WTC11 (cell line): ENCODE results near the gene TNP2. TPM values are rescaled to one million over a fixed set of nuclear protein-coding genes. Genes with fewer than 3 reads are reported as not detected.

Experiments
- ATAC-seq: fragments of 200-7000 bp; cut with Tn5 transposase; 2 replicates; pipeline ENCODE4 v1.10.0; 2021; ENCODE audit warnings: mild to moderate bottlenecking, moderate library complexity
- CTCF ChIA-PET: fragments of 300-600 bp; sonication (Branson Sonifier 250); formaldehyde crosslinking; loops from one replicate; lab custom pipeline; 2021; ENCODE audit warnings: antibody characterized with exemption; lab: Charles Lee
- POLR2A ChIA-PET: fragments of 350-600 bp; sonication (Branson Sonifier 250); formaldehyde crosslinking; loops from one replicate; lab custom pipeline; 2021; ENCODE audit warnings: antibody characterized with exemption; lab: Charles Lee
- DNase-seq: peaks from one replicate; pipeline ENCODE4 v3.0.0; 2021; ENCODE audit warnings: low spot score
- H3K27ac Mint-ChIP-seq: 2 replicates; pipeline ENCODE4 v1.8.0; 2021; ENCODE audit warnings: mixed read lengths
- H3K27me3 Mint-ChIP-seq: 2 replicates; pipeline ENCODE4 v1.8.0; 2021; ENCODE audit warnings: low read depth, mild to moderate bottlenecking, moderate library complexity, mixed read lengths
- H3K36me3 Mint-ChIP-seq: 2 replicates; pipeline ENCODE4 v1.8.0; 2021; ENCODE audit warnings: mixed read lengths
- H3K4me1 Mint-ChIP-seq: 2 replicates; pipeline ENCODE4 v1.8.0; 2022; ENCODE audit warnings: mixed read lengths
- H3K4me3 Mint-ChIP-seq: 2 replicates; pipeline ENCODE4 v1.8.0; 2021; ENCODE audit warnings: mild to moderate bottlenecking, moderate library complexity, mixed read lengths
- H3K9me3 Mint-ChIP-seq: 2 replicates; pipeline ENCODE4 v1.8.0; 2021; ENCODE audit warnings: mixed read lengths
- ATF1 ChIP-seq: sonication (generic); formaldehyde crosslinking; IDR thresholded peaks from 2 replicates; pipeline ENCODE4 v1.8.1; 2023; ENCODE audit warnings: mild to moderate bottlenecking, moderate library complexity, missing genetic modification reagents
- ELF4 ChIP-seq: sonication (generic); formaldehyde crosslinking; IDR thresholded peaks from 2 replicates; pipeline ENCODE4 v1.8.1; 2022; ENCODE audit warnings: low read depth, mild to moderate bottlenecking, moderate library complexity, missing genetic modification reagents
- ETV6 ChIP-seq: sonication (generic); formaldehyde crosslinking; IDR thresholded peaks from 2 replicates; pipeline ENCODE4 v1.8.1; 2022; ENCODE audit warnings: mild to moderate bottlenecking, missing genetic modification reagents
- FOXP1 ChIP-seq: sonication (generic); formaldehyde crosslinking; IDR thresholded peaks from 2 replicates; pipeline ENCODE4 v1.8.0; 2022; ENCODE audit warnings: missing genetic modification reagents, mild to moderate bottlenecking, moderate library complexity, borderline replicate concordance
- GABPB1 ChIP-seq: sonication (generic); formaldehyde crosslinking; IDR thresholded peaks from 2 replicates; pipeline ENCODE4 v1.8.1; 2023; ENCODE audit warnings: mild to moderate bottlenecking, missing genetic modification reagents
- PRRX2 ChIP-seq: fragments of 250-450 bp; sonication (Bioruptor Pico); IDR thresholded peaks from 2 replicates; pipeline ENCODE4 v1.8.0; 2021; ENCODE audit warnings: mild to moderate bottlenecking
- TEAD1 ChIP-seq: sonication (generic); formaldehyde crosslinking; IDR thresholded peaks from 2 replicates; pipeline ENCODE4 v1.8.0; 2022; ENCODE audit warnings: mild to moderate bottlenecking, missing genetic modification reagents
- TP53 ChIP-seq: sonication (generic); formaldehyde crosslinking; IDR thresholded peaks from 2 replicates; pipeline ENCODE4 v1.8.1; 2023; ENCODE audit warnings: mild to moderate bottlenecking, missing genetic modification reagents
- ZNF121 ChIP-seq: sonication (generic); formaldehyde crosslinking; IDR thresholded peaks from 2 replicates; pipeline ENCODE4 v1.8.0; 2023; ENCODE audit warnings: missing genetic modification reagents
- total RNA-seq: library from RNA; stranded (reverse); gene quantifications from 3 replicates; pipeline ENCODE4 v1.2.3, GENCODE V29; 2021
- TF ChIP-seq, protein P1 (sequence below): sonication (generic); formaldehyde crosslinking; IDR thresholded peaks from 2 replicates; pipeline ENCODE4 v1.8.0; 2022; ENCODE audit warnings: mild to moderate bottlenecking, missing genetic modification reagents
- TF ChIP-seq, protein P2 (sequence below): sonication (generic); formaldehyde crosslinking; conservative IDR thresholded peaks from 2 replicates; pipeline ENCODE4 v1.8.1; 2023; ENCODE audit warnings: mild to moderate bottlenecking, low read depth, missing genetic modification reagents, moderate library complexity
- TF ChIP-seq, protein P3 (sequence below): sonication (generic); formaldehyde crosslinking; IDR thresholded peaks from 2 replicates; pipeline ENCODE4 v1.8.0; 2022; ENCODE audit warnings: mild to moderate bottlenecking, missing genetic modification reagents
- TF ChIP-seq, protein P4 (sequence below): sonication (generic); formaldehyde crosslinking; IDR thresholded peaks from 2 replicates; pipeline ENCODE4 v1.8.0; 2023; ENCODE audit warnings: missing genetic modification reagents
- TF ChIP-seq, protein P5 (sequence below): sonication (generic); formaldehyde crosslinking; IDR thresholded peaks from 2 replicates; pipeline ENCODE4 v1.8.1; 2023; ENCODE audit warnings: mild to moderate bottlenecking, moderate library complexity, missing genetic modification reagents
- TF ChIP-seq, protein P6 (sequence below): sonication (generic); formaldehyde crosslinking; IDR thresholded peaks from 2 replicates; pipeline ENCODE4 v1.8.1; 2023; ENCODE audit warnings: mild to moderate bottlenecking, missing genetic modification reagents, borderline replicate concordance
- TF ChIP-seq, protein P7 (sequence below): sonication (generic); formaldehyde crosslinking; IDR thresholded peaks from 2 replicates; pipeline ENCODE4 v1.8.0; 2022; ENCODE audit warnings: missing genetic modification reagents
- TF ChIP-seq, protein P8 (sequence below): sonication (generic); formaldehyde crosslinking; IDR thresholded peaks from 2 replicates; pipeline ENCODE4 v1.8.1; 2022; ENCODE audit warnings: mild to moderate bottlenecking, missing genetic modification reagents, moderate library complexity, borderline replicate concordance

TNP2 gene
- total RNA-seq, 1 experiment from 2014 or later, result not detected

DNA sequence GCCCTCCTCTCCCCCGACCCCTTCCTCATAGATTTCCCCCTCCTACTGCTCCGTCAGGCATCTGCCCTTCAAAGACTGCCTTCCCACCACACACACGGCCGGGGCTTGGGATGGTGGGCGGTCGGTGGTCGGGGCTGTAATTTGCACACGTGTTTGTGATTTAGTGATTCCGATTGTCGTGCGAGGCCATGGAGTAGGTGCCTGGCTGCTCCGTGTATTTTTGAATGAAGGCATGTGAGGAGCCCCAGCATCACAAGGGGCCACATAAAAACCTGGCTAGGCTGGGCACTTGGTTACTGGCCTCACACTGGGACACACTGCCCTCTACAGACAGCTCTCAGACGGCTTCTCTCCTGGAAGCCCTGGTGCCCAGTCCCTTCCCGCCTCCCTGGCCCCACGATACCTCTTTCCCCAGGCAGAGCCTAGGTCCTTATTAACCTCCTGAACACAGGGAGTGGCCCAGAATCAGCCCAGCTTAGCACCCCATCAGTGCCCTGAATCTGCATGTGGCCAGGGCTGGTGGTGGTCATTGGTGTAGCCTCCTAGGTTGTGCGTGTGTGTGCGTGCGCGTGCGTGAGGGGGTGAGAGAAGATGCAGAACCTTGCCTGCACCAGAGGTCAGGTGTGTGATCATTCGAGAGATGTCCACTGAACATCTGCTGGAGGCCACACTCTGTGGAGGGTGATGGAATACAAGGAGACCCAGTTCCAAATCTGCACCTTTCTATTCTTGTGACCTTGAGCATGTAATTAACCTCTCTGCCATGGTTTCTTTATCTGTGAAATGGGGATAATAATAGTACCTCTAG, 11.8 kb downstream of the TNP2 start:
- Mint-ChIP-seq H3K4me3 (peak overlapping the region; percentile 87), H3K4me1 (peaks cover 39% of the 10 kb centered on the region), H3K27ac (peak overlapping the region; percentile 87), H3K9me3 (no peaks in the 10 kb centered on the region), H3K27me3 (no peaks in the 10 kb centered on the region; the same call in 1 of the 2 replicates), H3K36me3 (peaks cover 19% of the 10 kb centered on the region)
- POLR2A ChIA-PET, result interaction anchor here (0.6 to 3.0 kb wide), 7 partner anchors 29 to 99 kb away, joined by 3 to 27 read pairs (median 9); no protein-coding TSS in a partner anchor
- ATAC-seq (peak; percentile 66), DNase-seq (peak; percentile 80)
- CTCF ChIA-PET, result interaction anchor here (0.6 to 5.1 kb wide), 35 partner anchors 10 to 687 kb away, joined by 3 to 104 read pairs (median 8); partner anchors contain the start of genes PRM1, PRM2, PRM3 and TNP2
- TF ChIP-seq, protein P1, sequence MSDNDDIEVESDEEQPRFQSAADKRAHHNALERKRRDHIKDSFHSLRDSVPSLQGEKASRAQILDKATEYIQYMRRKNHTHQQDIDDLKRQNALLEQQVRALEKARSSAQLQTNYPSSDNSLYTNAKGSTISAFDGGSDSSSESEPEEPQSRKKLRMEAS (CRISPR knock-in tag), result peak; percentile 71
- TF ChIP-seq GABPB1 (CRISPR knock-in tag) (peak; percentile 26; the same call in 1 of the 2 replicates), TEAD1 (no peak; the same call in 1 of the 2 replicates), ATF1 (CRISPR knock-in tag) (no peak), ELF4 (CRISPR knock-in tag) (no peak), ZNF121 (0 out of 2 replicates have a peak, but pooled peaks have one; percentile 45), TP53 (CRISPR knock-in tag) (no peak), FOXP1 (CRISPR knock-in tag) (0 out of 2 replicates have a peak, but pooled peaks have one; percentile 46), PRRX2 (CRISPR knock-in tag) (no peak), ETV6 (0 out of 2 replicates have a peak, but pooled peaks have one; percentile 18)
- TF ChIP-seq, protein P2, sequence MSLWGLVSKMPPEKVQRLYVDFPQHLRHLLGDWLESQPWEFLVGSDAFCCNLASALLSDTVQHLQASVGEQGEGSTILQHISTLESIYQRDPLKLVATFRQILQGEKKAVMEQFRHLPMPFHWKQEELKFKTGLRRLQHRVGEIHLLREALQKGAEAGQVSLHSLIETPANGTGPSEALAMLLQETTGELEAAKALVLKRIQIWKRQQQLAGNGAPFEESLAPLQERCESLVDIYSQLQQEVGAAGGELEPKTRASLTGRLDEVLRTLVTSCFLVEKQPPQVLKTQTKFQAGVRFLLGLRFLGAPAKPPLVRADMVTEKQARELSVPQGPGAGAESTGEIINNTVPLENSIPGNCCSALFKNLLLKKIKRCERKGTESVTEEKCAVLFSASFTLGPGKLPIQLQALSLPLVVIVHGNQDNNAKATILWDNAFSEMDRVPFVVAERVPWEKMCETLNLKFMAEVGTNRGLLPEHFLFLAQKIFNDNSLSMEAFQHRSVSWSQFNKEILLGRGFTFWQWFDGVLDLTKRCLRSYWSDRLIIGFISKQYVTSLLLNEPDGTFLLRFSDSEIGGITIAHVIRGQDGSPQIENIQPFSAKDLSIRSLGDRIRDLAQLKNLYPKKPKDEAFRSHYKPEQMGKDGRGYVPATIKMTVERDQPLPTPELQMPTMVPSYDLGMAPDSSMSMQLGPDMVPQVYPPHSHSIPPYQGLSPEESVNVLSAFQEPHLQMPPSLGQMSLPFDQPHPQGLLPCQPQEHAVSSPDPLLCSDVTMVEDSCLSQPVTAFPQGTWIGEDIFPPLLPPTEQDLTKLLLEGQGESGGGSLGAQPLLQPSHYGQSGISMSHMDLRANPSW (CRISPR knock-in tag), result no peak
- TF ChIP-seq, protein P3, sequence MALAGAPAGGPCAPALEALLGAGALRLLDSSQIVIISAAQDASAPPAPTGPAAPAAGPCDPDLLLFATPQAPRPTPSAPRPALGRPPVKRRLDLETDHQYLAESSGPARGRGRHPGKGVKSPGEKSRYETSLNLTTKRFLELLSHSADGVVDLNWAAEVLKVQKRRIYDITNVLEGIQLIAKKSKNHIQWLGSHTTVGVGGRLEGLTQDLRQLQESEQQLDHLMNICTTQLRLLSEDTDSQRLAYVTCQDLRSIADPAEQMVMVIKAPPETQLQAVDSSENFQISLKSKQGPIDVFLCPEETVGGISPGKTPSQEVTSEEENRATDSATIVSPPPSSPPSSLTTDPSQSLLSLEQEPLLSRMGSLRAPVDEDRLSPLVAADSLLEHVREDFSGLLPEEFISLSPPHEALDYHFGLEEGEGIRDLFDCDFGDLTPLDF (CRISPR knock-in tag), result peak; percentile 39; the same call in 1 of the 2 replicates
- TF ChIP-seq, protein P4, sequence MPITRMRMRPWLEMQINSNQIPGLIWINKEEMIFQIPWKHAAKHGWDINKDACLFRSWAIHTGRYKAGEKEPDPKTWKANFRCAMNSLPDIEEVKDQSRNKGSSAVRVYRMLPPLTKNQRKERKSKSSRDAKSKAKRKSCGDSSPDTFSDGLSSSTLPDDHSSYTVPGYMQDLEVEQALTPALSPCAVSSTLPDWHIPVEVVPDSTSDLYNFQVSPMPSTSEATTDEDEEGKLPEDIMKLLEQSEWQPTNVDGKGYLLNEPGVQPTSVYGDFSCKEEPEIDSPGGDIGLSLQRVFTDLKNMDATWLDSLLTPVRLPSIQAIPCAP (CRISPR knock-in tag), result no peak
- TF ChIP-seq, protein P5, sequence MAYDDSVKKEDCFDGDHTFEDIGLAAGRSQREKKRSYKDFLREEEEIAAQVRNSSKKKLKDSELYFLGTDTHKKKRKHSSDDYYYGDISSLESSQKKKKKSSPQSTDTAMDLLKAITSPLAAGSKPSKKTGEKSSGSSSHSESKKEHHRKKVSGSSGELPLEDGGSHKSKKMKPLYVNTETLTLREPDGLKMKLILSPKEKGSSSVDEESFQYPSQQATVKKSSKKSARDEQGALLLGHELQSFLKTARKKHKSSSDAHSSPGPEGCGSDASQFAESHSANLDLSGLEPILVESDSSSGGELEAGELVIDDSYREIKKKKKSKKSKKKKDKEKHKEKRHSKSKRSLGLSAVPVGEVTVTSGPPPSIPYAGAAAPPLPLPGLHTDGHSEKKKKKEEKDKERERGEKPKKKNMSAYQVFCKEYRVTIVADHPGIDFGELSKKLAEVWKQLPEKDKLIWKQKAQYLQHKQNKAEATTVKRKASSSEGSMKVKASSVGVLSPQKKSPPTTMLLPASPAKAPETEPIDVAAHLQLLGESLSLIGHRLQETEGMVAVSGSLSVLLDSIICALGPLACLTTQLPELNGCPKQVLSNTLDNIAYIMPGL (CRISPR knock-in tag), result peak; percentile 30; the same call in 1 of the 2 replicates
- TF ChIP-seq, protein P6, sequence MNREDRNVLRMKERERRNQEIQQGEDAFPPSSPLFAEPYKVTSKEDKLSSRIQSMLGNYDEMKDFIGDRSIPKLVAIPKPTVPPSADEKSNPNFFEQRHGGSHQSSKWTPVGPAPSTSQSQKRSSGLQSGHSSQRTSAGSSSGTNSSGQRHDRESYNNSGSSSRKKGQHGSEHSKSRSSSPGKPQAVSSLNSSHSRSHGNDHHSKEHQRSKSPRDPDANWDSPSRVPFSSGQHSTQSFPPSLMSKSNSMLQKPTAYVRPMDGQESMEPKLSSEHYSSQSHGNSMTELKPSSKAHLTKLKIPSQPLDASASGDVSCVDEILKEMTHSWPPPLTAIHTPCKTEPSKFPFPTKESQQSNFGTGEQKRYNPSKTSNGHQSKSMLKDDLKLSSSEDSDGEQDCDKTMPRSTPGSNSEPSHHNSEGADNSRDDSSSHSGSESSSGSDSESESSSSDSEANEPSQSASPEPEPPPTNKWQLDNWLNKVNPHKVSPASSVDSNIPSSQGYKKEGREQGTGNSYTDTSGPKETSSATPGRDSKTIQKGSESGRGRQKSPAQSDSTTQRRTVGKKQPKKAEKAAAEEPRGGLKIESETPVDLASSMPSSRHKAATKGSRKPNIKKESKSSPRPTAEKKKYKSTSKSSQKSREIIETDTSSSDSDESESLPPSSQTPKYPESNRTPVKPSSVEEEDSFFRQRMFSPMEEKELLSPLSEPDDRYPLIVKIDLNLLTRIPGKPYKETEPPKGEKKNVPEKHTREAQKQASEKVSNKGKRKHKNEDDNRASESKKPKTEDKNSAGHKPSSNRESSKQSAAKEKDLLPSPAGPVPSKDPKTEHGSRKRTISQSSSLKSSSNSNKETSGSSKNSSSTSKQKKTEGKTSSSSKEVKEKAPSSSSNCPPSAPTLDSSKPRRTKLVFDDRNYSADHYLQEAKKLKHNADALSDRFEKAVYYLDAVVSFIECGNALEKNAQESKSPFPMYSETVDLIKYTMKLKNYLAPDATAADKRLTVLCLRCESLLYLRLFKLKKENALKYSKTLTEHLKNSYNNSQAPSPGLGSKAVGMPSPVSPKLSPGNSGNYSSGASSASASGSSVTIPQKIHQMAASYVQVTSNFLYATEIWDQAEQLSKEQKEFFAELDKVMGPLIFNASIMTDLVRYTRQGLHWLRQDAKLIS (CRISPR knock-in tag), result no peak
- TF ChIP-seq, protein P7, sequence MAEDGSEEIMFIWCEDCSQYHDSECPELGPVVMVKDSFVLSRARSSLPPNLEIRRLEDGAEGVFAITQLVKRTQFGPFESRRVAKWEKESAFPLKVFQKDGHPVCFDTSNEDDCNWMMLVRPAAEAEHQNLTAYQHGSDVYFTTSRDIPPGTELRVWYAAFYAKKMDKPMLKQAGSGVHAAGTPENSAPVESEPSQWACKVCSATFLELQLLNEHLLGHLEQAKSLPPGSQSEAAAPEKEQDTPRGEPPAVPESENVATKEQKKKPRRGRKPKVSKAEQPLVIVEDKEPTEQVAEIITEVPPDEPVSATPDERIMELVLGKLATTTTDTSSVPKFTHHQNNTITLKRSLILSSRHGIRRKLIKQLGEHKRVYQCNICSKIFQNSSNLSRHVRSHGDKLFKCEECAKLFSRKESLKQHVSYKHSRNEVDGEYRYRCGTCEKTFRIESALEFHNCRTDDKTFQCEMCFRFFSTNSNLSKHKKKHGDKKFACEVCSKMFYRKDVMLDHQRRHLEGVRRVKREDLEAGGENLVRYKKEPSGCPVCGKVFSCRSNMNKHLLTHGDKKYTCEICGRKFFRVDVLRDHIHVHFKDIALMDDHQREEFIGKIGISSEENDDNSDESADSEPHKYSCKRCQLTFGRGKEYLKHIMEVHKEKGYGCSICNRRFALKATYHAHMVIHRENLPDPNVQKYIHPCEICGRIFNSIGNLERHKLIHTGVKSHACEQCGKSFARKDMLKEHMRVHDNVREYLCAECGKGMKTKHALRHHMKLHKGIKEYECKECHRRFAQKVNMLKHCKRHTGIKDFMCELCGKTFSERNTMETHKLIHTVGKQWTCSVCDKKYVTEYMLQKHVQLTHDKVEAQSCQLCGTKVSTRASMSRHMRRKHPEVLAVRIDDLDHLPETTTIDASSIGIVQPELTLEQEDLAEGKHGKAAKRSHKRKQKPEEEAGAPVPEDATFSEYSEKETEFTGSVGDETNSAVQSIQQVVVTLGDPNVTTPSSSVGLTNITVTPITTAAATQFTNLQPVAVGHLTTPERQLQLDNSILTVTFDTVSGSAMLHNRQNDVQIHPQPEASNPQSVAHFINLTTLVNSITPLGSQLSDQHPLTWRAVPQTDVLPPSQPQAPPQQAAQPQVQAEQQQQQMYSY, result peak; percentile 78
- TF ChIP-seq, protein P8, sequence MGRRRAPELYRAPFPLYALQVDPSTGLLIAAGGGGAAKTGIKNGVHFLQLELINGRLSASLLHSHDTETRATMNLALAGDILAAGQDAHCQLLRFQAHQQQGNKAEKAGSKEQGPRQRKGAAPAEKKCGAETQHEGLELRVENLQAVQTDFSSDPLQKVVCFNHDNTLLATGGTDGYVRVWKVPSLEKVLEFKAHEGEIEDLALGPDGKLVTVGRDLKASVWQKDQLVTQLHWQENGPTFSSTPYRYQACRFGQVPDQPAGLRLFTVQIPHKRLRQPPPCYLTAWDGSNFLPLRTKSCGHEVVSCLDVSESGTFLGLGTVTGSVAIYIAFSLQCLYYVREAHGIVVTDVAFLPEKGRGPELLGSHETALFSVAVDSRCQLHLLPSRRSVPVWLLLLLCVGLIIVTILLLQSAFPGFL (CRISPR knock-in tag), result 0 out of 2 replicates have a peak, but pooled peaks have one; percentile 41
